Stomach (tissue), 9 donors: Measurements from ENCODE around the gene CCNDBP1. TPM values are rescaled to one million over a fixed set of nuclear protein-coding genes. Genes with fewer than 3 reads are reported as not detected.
A peak's percentile ranks its signal among the peaks of the same experiment; 100 is the strongest.

Source experiments
- DNase-seq, 2 donors: peaks; one replicate each; pipeline versions ENCODE4 v3.0.0 to v3.0.0-alpha.2; 2013 to 2019
- H3K27ac ChIP-seq, 5 donors: fragments of 200-600 bp in 4 of 5; sonication (generic) in 4 of 5; one replicate each; pipeline ENCODE4 v1.5.1; 2013 to 2019; ENCODE audit warnings: mild to moderate bottlenecking in 1 of 5, moderate library complexity in 1 of 5
- H3K27me3 ChIP-seq, 3 donors: fragments of 200-600 bp; sonication (generic); one replicate each; pipeline ENCODE4 v1.5.1; 2017 to 2019; ENCODE audit warnings: mixed run types in 1 of 3
- H3K36me3 ChIP-seq, 4 donors: fragments of 200-600 bp; sonication (generic); 1 replicate in 3 of 4; 2 replicates in 1 of 4; pipeline ENCODE4 v1.5.1; 2016 to 2019
- H3K4me1 ChIP-seq, 4 donors: fragments of 200-600 bp; sonication (generic); one replicate each; pipeline ENCODE4 v1.5.1; 2016 to 2019
- H3K4me3 ChIP-seq, 4 donors: fragments of 200-600 bp; sonication (generic) in 3 of 4; one replicate each; pipeline ENCODE4 v1.5.1; 2016 to 2019; ENCODE audit warnings: mild to moderate bottlenecking in 1 of 4
- H3K9me3 ChIP-seq, 4 donors: fragments of 200-600 bp; sonication (generic); one replicate each; pipeline ENCODE4 v1.5.1; 2016 to 2019
- CTCF ChIP-seq, 7 experiments: fragments of 450-650 bp in 4 of 7; fragments of 200-600 bp in 3 of 7; sonication (generic) in 3 of 7; IDR thresholded peaks; one replicate each; pipeline ENCODE4 v1.5.1; 2016 to 2019; ENCODE audit warnings: antibody characterized with exemption in 7 of 7, control low read depth in 2 of 7, mild to moderate bottlenecking in 1 of 7
- EP300 ChIP-seq: sonication (generic); formaldehyde crosslinking; IDR thresholded peaks from one replicate; pipeline ENCODE4 v1.6.1; 2017; ENCODE audit warnings: antibody characterized with exemption
- POLR2A ChIP-seq, 4 donors: fragments of 450-650 bp; IDR thresholded peaks; one replicate each; pipeline ENCODE4 v1.6.1; 2016; ENCODE audit warnings: antibody characterized with exemption in 4 of 4, control low read depth in 2 of 4, mild to moderate bottlenecking in 1 of 4, moderate library complexity in 1 of 4
- POLR2AphosphoS5 ChIP-seq, 3 donors: sonication (generic); formaldehyde crosslinking; IDR thresholded peaks; one replicate each; pipeline ENCODE4 v1.6.1; 2016; ENCODE audit warnings: antibody characterized with exemption in 3 of 3
- WGBS, 5 donors: extraction: QIAGEN DNeasy Blood & Tissue Kit in 3 of 5; methylation state at CpG; one replicate each; pipeline versions ENCODE4 v1.1.5 to v1.1.7; 2013 to 2018; 5-methylcytosine and 5-hydroxymethylcytosine counted together
- intact Hi-C: fragments of 100-400 bp; cut with DNase I; formaldehyde crosslinking; loops from one replicate; pipeline ENCODE4 v1.15.1; 2023; ENCODE audit warnings: low total_unique reads
- polyA plus RNA-seq, 3 donors: library from polyadenylated mRNA; stranded (reverse); fragments of 200-250 nt; gene quantifications; one replicate each; pipeline ENCODE4 v1.2.3, GENCODE V29; 2013
- total RNA-seq, 5 donors: library from RNA; depleted of rRNA; stranded (reverse); fragments of >200 nt; gene quantifications; one replicate each; pipeline versions ENCODE4 v1.1.0 to v1.2.3, GENCODE V29; 2014 to 2016
- donor health status: healthy with polysubstance abuse.
- donor health status: Bipolar disorder and iron deficiency.
- donor health status: healthy.

CCNDBP1 gene
- total and polyA plus RNA-seq, 8 donors: 41.1 to 136 (median 52.8) TPM

- intact Hi-C loops: no loop called here
- H3K27me3 ChIP-seq: peaks cover 0 to 15% (median 0%) of the 10 kb centered on the region in 3 donors
- no peak for DNase-seq
- TF ChIP-seq POLR2AphosphoS5 (IDR thresholded peaks at IDR 0.05): no peak
- no peak for TF ChIP-seq POLR2A (IDR thresholded peaks at IDR 0.05)
- no peak for TF ChIP-seq CTCF (IDR thresholded peaks at IDR 0.05)
- no peak for TF ChIP-seq EP300
- no peak overlapping the region for H3K27ac ChIP-seq
- H3K4me3 ChIP-seq: no peak overlapping the region
- no peaks in the 10 kb centered on the region for H3K9me3 ChIP-seq
- WGBS, 5 donors: 88 to 98% (median 96%) methylated on average over 5 to 6 of the region's 6 CpGs
- no peaks in the 10 kb centered on the region for H3K4me1 ChIP-seq
- no peaks in the 10 kb centered on the region for H3K36me3 ChIP-seq
Measured at GRCh38 chr15:43235536-43235935, 50.3 kb downstream of the CCNDBP1 start.

DNA sequence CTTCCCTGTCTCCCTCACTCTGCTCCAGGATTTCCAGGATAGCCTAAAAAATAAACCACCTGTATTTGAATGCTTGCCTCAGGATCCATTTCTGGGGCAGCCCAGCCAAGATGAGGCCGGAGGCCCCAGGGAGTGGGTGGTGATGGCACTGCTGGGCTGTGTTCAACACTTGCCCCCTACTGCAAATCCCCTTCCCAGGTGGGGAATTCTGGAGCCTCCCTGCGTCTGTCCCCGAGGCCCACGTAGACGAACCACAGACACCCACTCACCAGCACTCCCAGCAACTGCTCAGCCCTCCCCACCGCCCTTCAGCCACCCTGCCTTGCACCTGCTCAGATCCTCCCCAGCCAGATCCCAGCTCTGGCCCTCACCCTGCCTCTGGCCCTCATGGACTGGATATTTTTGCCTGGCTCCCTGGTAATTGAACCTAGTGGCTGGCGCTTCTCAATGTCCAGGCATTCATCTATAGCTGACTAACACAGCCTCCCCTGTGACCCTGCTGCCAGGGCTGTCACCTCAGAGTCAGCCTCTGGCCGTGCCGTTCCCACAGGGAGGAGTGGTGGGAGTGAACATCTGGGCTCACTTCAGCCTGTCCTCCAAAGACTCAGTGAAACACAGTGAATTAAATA, 52.8 kb downstream of the CCNDBP1 start:
- Histone ChIP-seq H3K4me3 (no peak overlapping the region), H3K36me3 (no peaks in the 10 kb centered on the region), H3K27ac (no peak overlapping the region), H3K27me3 (peaks cover 0 to 20% (median 0%) of the 10 kb centered on the region in 3 donors), H3K4me1 (no peaks in the 10 kb centered on the region), H3K9me3 (no peaks in the 10 kb centered on the region)
- TF ChIP-seq POLR2A (IDR thresholded peaks at IDR 0.05): no peak
- no peak for TF ChIP-seq EP300
- TF ChIP-seq POLR2AphosphoS5 (IDR thresholded peaks at IDR 0.05): no peak
- TF ChIP-seq CTCF (IDR thresholded peaks at IDR 0.05): no peak
- intact Hi-C loops: no loop called here
- DNase-seq: no peak
- 74 to 84% (median 76%) methylated on average over 9 of the region's 9 CpGs for WGBS, 5 donors

- 69 to 85% (median 70%) methylated on average over 8 to 10 of the region's 10 CpGs for WGBS, 5 donors
- no peaks in the 10 kb centered on the region for H3K4me1 ChIP-seq
- TF ChIP-seq POLR2AphosphoS5 (IDR thresholded peaks at IDR 0.05) (no peak), CTCF (IDR thresholded peaks at IDR 0.05) (no peak), EP300 (no peak)
- no peaks in the 10 kb centered on the region for H3K36me3 ChIP-seq
- no peaks in the 10 kb centered on the region for H3K9me3 ChIP-seq
- DNase-seq: peak in 1 of 2 donors; percentile 6
- H3K4me3 ChIP-seq: no peak overlapping the region
- no peak overlapping the region for H3K27ac ChIP-seq
- H3K27me3 ChIP-seq: peaks cover 0 to 22% (median 0%) of the 10 kb centered on the region in 3 donors
- intact Hi-C loops: no loop called here
Measured at GRCh38 chr15:43238671-43239131, 53.5 kb downstream of the CCNDBP1 start.

DNA sequence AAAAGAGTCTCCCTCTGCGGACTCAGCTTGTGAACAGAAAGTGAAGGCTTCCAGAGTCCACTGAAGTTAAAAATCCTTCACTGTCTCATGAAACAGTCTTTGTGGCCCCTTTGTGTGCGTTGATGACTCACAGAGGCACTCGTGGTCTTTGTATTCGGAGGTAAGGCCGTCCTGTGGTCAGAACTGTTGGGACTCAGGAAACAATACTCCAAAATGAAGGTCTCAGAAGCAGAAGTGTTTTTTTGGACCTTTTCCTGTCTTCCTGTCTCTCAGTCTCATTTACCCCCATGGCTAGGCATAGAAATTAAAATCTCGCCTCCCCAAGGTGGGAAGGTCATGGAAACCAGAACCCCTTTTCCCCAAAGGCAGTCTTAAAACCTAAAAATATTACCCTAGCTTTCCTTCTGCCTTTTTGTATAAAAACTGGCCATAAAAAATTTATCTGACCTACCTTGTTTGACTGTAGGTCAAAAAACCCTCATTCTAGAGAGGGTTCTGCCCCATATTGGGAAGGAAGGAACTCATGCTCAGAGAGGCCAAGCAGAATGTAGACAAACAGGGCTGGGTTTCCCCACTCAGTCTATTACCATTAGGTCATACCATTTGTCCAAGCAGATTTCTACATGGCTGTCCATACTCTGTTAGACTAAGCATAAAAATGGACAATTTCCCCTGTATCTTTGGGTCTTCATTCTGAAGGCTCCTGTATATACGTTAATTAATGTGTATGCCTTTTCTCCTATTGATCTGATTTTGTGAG, 54.7 kb downstream of the CCNDBP1 start:
- no peaks in the 10 kb centered on the region for H3K9me3 ChIP-seq
- no peak overlapping the region for H3K4me3 ChIP-seq
- H3K27me3 ChIP-seq: peaks cover 0 to 21% (median 0%) of the 10 kb centered on the region in 3 donors
- no peaks in the 10 kb centered on the region for H3K4me1 ChIP-seq
- H3K27ac ChIP-seq: no peak overlapping the region
- TF ChIP-seq POLR2AphosphoS5 (IDR thresholded peaks at IDR 0.05) (no peak), EP300 (no peak), POLR2A (IDR thresholded peaks at IDR 0.05) (no peak), CTCF (IDR thresholded peaks at IDR 0.05) (no peak)
- 65 to 72% (median 68%) methylated on average over 7 of the region's 7 CpGs for WGBS, 5 donors
- DNase-seq: no peak
- intact Hi-C loops: no loop called here
- H3K36me3 ChIP-seq: no peaks in the 10 kb centered on the region
